Measurements from ENCODE around the gene POLR2E. TPM values are rescaled to one million over a fixed set of nuclear protein-coding genes. Genes with fewer than 3 reads are reported as not detected.

Gene POLR2E
- total and polyA plus RNA-seq, 9 of the 15 experiments (the other 6 are each of a cell fraction or from before 2014, with no cell fraction given): 3.4 to 413 (median 244) TPM

DNA sequence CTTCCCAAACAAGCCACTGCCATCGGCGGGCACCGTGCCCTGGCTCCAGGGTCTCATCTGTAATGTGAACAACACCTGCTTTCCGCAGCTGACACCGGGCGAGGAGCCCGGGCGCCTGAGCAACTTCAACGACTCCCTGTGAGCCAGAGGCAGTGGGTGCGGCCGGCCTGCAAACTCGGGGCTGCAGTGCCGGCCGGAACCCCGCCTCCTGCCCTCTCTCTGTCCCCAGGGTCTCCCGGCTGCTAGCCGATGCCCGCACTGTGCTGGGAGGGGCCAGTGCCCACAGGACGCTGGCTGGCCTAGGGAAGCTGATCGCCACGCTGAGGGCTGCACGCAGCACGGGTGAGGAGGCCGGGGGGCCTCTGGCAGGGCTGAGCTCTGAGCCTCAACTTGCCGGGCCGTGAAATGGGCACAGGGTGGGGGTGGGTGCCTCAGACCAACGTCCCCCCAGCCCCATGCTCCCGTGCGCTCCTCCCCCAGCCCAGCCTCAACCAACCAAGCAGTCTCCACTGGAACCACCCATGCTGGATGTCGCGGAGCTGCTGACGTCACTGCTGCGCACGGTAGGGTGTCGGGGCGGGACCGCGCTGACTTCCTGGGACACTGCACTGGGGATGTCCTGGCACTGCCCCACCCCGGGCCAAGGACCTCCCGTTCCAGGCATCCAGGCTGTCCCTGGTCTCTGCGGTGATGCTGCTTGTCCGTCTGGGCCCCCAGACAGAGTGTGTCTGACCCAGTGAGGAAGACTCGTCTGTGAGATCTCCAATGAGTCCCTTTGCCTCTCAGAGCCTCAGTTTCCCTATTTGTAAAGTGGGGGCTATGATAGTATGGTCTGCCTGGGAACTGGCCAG lies 53.1 kb downstream of the POLR2E start:
- Histone ChIP-seq H3K4me1 (replicated peaks in 1 of 2; ENCODE audit: control insufficient read depth in 2 of 2, insufficient read depth in 2 of 2, low read length in 2 of 2) (peaks cover 39 to 81% of the 10 kb centered on the region in 2 experiments), H3K9me1 (ENCODE audit: control insufficient read depth, insufficient read depth, low read length) (no peaks in the 10 kb centered on the region), H3K4me3 (peak overlapping the region; percentile 55), H3K4me2 (ENCODE audit: insufficient read depth, low read length) (peak overlapping the region; percentile 92), H3K79me2 (ENCODE audit: control insufficient read depth, insufficient read depth, low read length) (peaks cover 41% of the 10 kb centered on the region), H3K27me3 (ENCODE audit: control insufficient read depth in 2 of 2, insufficient read depth in 2 of 2, low read length in 2 of 2) (no peaks in the 10 kb centered on the region), H3K36me3 (ENCODE audit: control insufficient read depth, insufficient read depth, low read length) (peaks cover 46% of the 10 kb centered on the region; the same call in 2 of the 3 replicates), H3K9ac (ENCODE audit: insufficient read depth in 1 of 2, low read depth in 2 of 2, low read length in 2 of 2) (peak overlapping the region; percentile 64 to 91), H3K27ac (ENCODE audit: extremely low read depth, low read depth, low read length) (peak overlapping the region; percentile 72), H2AFZ (ENCODE audit: low read depth, low read length) (peak overlapping the region; percentile 57), H3K9me3 (replicated peaks; ENCODE audit: control insufficient read depth, insufficient read depth, low read depth, low read length) (no peaks in the 10 kb centered on the region), H4K20me1 (replicated peaks; ENCODE audit: control insufficient read depth, insufficient read depth, low read length) (no peaks in the 10 kb centered on the region)
- POLR2A ChIA-PET: interaction anchor here (0.6 to 11.0 kb wide), 9 partner anchors 13 to 709 kb away, joined by 3 to 176 read pairs (median 4); partner anchors contain the start of genes ARHGAP45, CIRBP, CNN2 and RNU6-2
- CTCF ChIA-PET (ENCODE audit: low intra/inter-chr PET ratio): no interaction called here
- 9% methylated on average over 39 of the region's 43 CpGs for WGBS (ENCODE audit: insufficient coverage, low coverage, missing lambda C conversion rate)
- BruUV-seq (replicated peaks): no TSS peak
- in situ Hi-C loops (cut with MboI) (no loop called here), intact Hi-C loops (cut with micrococcal nuclease) (loop anchor here (1.0 to 5.0 kb wide), 4 partner anchors 14 to 60 kb away; partner anchors contain the start of genes GPX4, RNU6-2 and TMEM259)
- peak; percentile 83 for FAIRE-seq
- ATAC-seq: peak; percentile 40
- DNase-seq (ENCODE audit: extremely low read depth in 1 of 4, low spot score in 3 of 4): peak; percentile 64 to 96 (median 72)
- TF ChIP-seq ZFP36 (IDR thresholded peaks at IDR 0.05; ENCODE audit: low read depth, low read length, partially characterized antibody) (peak; percentile 14), KDM5B (IDR thresholded peaks at IDR 0.05; ENCODE audit: insufficient replicate concordance, low read depth, low read length) (no peak), NBN (IDR thresholded peaks at IDR 0.05; ENCODE audit: low read depth) (peak; percentile 76; the same call in 1 of the 2 replicates), POLR2B (IDR thresholded peaks at IDR 0.05; ENCODE audit: low read depth, partially characterized antibody) (peak; percentile 39), EZH2 (IDR thresholded peaks at IDR 0.05; ENCODE audit: borderline replicate concordance, low read depth, low read length) (no peak), RNF2 (IDR thresholded peaks at IDR 0.05) (no peak; the same call in 1 of the 2 replicates), ZNF174 (CRISPR knock-in tag; IDR thresholded peaks at IDR 0.05) (no peak), MYNN (IDR thresholded peaks at IDR 0.05) (peak; percentile 71), MYNN (CRISPR knock-in tag; IDR thresholded peaks at IDR 0.05) (no peak), KLF16 (IDR thresholded peaks at IDR 0.05) (no peak), NCOA2 (IDR thresholded peaks at IDR 0.05; ENCODE audit: partially characterized antibody in 2 of 2) (no peak), HLTF (IDR thresholded peaks at IDR 0.05) (no peak; the same call in 1 of the 2 replicates), ZNF384 (IDR thresholded peaks at IDR 0.05; ENCODE audit: low read depth, low read length) (no peak), STAT6 (CRISPR knock-in tag; IDR thresholded peaks at IDR 0.05) (no peak), RBFOX2 (IDR thresholded peaks at IDR 0.05; ENCODE audit: low read depth, low read length) (peak; percentile 74), TAF9B (IDR thresholded peaks at IDR 0.05; ENCODE audit: partially characterized antibody) (no peak), ETV6 (IDR thresholded peaks at IDR 0.05; ENCODE audit: borderline replicate concordance in 1 of 2, low read depth in 2 of 2, low read length in 1 of 2) (no peak), ETV6 (CRISPR knock-in tag; IDR thresholded peaks at IDR 0.05; ENCODE audit: borderline replicate concordance) (no peak), ZNF124 (CRISPR knock-in tag; IDR thresholded peaks at IDR 0.05) (no peak), HEY1 (CRISPR knock-in tag; IDR thresholded peaks at IDR 0.05; ENCODE audit: borderline replicate concordance) (no peak), TAF7 (tag; IDR thresholded peaks at IDR 0.05) (no peak), GABPB2 (CRISPR knock-in tag; conservative IDR thresholded peaks at IDR 0.05) (no peak), CBFA2T3 (IDR thresholded peaks at IDR 0.05) (0 out of 2 replicates have a peak, but pooled peaks have one; percentile 14)

Data from K562 (cell line).